ENCODE data around the gene TMEM187. TPM values are rescaled to one million over a fixed set of nuclear protein-coding genes. Genes with fewer than 3 reads are reported as not detected.

TMEM187 gene
- total and polyA plus RNA-seq, 2 experiments from 2014 or later = 8.7 to 12.1 TPM

DNA sequence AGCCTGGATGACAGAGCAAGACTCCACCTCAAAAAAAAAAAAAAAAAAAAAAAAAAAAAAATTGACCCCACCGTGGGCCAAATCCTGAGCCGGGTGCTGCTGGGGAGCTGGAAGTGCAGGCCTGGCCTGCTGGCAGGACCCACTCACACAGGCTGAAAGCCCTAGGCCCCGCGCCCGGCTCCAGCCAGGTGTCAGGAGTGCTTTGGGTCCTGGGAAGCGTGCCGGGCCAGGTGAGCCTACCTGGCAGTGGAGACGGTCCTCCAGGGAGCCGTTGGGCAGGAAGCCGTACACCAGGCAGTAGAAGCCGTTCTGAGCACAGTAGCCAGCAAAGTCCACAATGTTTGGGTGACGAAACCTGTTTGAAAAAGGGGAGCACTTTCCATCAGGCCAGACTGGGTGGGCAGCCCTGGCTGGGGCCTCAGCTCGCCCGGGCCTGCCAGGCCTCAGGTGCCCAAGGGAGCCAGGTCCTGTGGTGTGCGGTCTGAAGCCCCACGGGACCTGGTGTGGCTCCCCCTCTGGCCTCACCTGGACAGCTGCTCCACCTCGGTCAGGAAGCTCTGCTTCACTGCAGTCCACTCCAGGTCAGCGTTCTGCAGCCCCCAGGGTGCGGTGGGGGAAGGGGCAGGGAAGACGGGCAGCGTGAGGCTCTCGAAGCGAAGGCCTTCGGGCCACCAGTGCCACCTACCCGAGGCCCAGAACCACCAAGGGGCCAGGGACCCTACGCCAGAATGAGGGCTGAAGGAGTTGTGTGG is 45.4 kb downstream of the TMEM187 start:
- no peak overlapping the region for H3K27ac ChIP-seq
- H3K27me3 ChIP-seq = no peaks in the 10 kb centered on the region
- H3K4me3 ChIP-seq = no peak overlapping the region

DNA sequence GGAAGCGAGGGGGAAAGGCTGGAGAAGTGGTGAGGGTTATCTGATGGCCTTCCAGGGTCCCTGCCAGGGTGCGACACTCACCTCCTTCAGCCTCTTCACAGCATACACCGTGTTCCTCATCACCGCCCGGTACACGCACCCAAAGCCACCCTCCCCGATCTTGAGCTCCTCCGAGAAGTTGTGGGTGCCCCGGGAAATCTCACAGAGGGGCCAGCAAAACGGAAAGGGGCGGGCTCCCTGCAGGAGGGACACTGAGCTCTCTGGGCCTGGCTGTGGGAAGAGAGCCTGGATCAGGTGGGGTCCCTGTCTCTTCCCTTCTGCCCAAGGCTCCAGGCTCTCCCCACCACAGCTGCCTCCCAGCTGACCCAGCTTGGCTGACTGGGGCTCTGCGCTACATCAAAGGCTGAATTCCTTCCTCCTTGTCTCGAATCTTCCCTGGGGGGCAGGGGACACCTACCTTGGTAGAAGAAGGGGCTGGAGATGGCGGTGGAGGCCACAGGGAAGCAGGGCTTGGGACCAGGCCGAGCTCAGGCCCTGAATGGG is 46.0 kb downstream of the TMEM187 start:
- no peak for TF ChIP-seq EZH2 (IDR thresholded peaks at IDR 0.05; ENCODE audit: borderline replicate concordance)
- no peak for TF ChIP-seq EZH2phosphoT487 (IDR thresholded peaks at IDR 0.05; ENCODE audit: low read depth, severe bottlenecking, unreplicated experiment)
- TF ChIP-seq, protein P1, sequence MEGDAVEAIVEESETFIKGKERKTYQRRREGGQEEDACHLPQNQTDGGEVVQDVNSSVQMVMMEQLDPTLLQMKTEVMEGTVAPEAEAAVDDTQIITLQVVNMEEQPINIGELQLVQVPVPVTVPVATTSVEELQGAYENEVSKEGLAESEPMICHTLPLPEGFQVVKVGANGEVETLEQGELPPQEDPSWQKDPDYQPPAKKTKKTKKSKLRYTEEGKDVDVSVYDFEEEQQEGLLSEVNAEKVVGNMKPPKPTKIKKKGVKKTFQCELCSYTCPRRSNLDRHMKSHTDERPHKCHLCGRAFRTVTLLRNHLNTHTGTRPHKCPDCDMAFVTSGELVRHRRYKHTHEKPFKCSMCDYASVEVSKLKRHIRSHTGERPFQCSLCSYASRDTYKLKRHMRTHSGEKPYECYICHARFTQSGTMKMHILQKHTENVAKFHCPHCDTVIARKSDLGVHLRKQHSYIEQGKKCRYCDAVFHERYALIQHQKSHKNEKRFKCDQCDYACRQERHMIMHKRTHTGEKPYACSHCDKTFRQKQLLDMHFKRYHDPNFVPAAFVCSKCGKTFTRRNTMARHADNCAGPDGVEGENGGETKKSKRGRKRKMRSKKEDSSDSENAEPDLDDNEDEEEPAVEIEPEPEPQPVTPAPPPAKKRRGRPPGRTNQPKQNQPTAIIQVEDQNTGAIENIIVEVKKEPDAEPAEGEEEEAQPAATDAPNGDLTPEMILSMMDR (IDR thresholded peaks at IDR 0.05; ENCODE audit: poor library complexity) = no peak
- no peak for DNase-seq (ENCODE audit: low spot score)
- H2AFZ ChIP-seq = no peak overlapping the region
- H3K27ac ChIP-seq = peak overlapping the region; percentile 79
- H3K4me1 ChIP-seq (ENCODE audit: insufficient read depth) = peaks cover 10% of the 10 kb centered on the region
- no peaks in the 10 kb centered on the region for H3K9me2 ChIP-seq (replicated peaks; ENCODE audit: insufficient read depth)
- WGBS (ENCODE audit: low lambda C conversion rate, missing lambda C conversion rate) = 85% methylated on average over 15 of the region's 15 CpGs
- no peaks in the 10 kb centered on the region for H4K20me1 ChIP-seq (ENCODE audit: insufficient read depth, poor library complexity, severe bottlenecking)
- H3K9me3 ChIP-seq (ENCODE audit: low read depth) = no peaks in the 10 kb centered on the region
- H3K36me3 ChIP-seq (replicated peaks; ENCODE audit: insufficient read depth, low read depth) = no peaks in the 10 kb centered on the region
- peak overlapping the region; percentile 75 for H3K4me2 ChIP-seq
- no peaks in the 10 kb centered on the region for H3K27me3 ChIP-seq
- no peaks in the 10 kb centered on the region for H3K79me2 ChIP-seq
- H3K4me3 ChIP-seq = no peak overlapping the region

More for the DNA sequence above, 45.4 kb downstream of the TMEM187 start:
- DNase-seq (ENCODE audit: low spot score) = no peak
- Histone ChIP-seq H3K36me3 (replicated peaks; ENCODE audit: insufficient read depth, low read depth) (no peaks in the 10 kb centered on the region), H2AFZ (no peak overlapping the region), H3K4me2 (peak overlapping the region; percentile 75), H3K9me3 (ENCODE audit: low read depth) (no peaks in the 10 kb centered on the region), H3K4me1 (ENCODE audit: insufficient read depth) (peaks cover 10% of the 10 kb centered on the region), H3K79me2 (no peaks in the 10 kb centered on the region), H3K9me2 (replicated peaks; ENCODE audit: insufficient read depth) (no peaks in the 10 kb centered on the region), H4K20me1 (ENCODE audit: insufficient read depth, poor library complexity, severe bottlenecking) (no peaks in the 10 kb centered on the region)
- WGBS (ENCODE audit: low lambda C conversion rate, missing lambda C conversion rate) = 93% methylated on average over 26 of the region's 26 CpGs
- TF ChIP-seq EZH2phosphoT487 (IDR thresholded peaks at IDR 0.05; ENCODE audit: low read depth, severe bottlenecking, unreplicated experiment) = no peak
- no peak for TF ChIP-seq EZH2 (IDR thresholded peaks at IDR 0.05; ENCODE audit: borderline replicate concordance)
- TF ChIP-seq, protein P1 (IDR thresholded peaks at IDR 0.05; ENCODE audit: poor library complexity) = no peak

DNA sequence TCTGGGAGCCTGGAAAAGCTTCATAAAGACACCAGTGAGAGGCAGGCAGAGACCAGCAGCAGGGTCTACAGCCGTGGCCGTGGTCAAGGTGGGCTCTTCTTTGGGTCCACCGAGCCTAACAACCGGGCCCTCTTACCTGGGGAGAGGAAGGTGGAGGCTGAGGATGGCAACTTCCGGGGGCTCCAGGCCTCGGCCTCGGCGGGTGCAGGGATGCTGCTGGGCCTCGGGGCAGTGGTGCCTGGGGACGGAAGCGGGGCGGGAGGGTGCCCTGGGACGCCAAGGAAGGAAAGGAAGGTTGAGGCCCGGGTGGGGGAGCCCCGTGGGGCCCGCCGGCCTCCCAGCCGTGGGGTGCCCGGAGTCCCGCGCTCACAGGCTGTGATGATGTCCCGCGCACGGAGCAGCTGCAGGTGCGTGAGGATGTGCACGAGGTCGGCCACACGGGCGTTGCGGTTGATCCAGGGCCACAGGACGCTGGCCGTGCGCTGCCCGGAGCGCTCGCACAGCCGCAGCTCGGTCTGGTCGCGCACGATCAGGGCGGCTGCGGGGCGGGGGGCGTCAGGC is 46.6 kb downstream of the TMEM187 start:
- Histone ChIP-seq H3K9me3 (ENCODE audit: low read depth) (no peaks in the 10 kb centered on the region), H3K4me2 (peak overlapping the region; percentile 75), H3K4me1 (ENCODE audit: insufficient read depth) (peaks cover 10% of the 10 kb centered on the region), H3K27me3 (no peaks in the 10 kb centered on the region), H3K79me2 (no peaks in the 10 kb centered on the region), H3K9me2 (replicated peaks; ENCODE audit: insufficient read depth) (no peaks in the 10 kb centered on the region), H3K4me3 (no peak overlapping the region), H3K27ac (peak overlapping the region; percentile 79), H3K36me3 (replicated peaks; ENCODE audit: insufficient read depth, low read depth) (no peaks in the 10 kb centered on the region), H2AFZ (no peak overlapping the region), H4K20me1 (ENCODE audit: insufficient read depth, poor library complexity, severe bottlenecking) (no peaks in the 10 kb centered on the region)
- TF ChIP-seq EZH2phosphoT487 (IDR thresholded peaks at IDR 0.05; ENCODE audit: low read depth, severe bottlenecking, unreplicated experiment) (no peak), EZH2 (IDR thresholded peaks at IDR 0.05; ENCODE audit: borderline replicate concordance) (no peak)
- TF ChIP-seq, protein P1 (IDR thresholded peaks at IDR 0.05; ENCODE audit: poor library complexity) = no peak
- 73% methylated on average over 12 of the region's 45 CpGs for WGBS (ENCODE audit: low lambda C conversion rate, missing lambda C conversion rate)
- no peak for DNase-seq (ENCODE audit: low spot score)
